NCI-H1930 (cell line): Measurements from ENCODE around the gene PLEKHO1.
"Not testable (repeated sequence)": the region's sequence is repeated elsewhere in the genome, so short reads cannot be mapped to it uniquely, and the experiment has no call there.

Experiments used
- DNase-seq, 2 experiments: peaks; one replicate each; lab custom pipeline; 2025; lab: John Stamatoyannopoulos, UW

Gene PLEKHO1, protein sequence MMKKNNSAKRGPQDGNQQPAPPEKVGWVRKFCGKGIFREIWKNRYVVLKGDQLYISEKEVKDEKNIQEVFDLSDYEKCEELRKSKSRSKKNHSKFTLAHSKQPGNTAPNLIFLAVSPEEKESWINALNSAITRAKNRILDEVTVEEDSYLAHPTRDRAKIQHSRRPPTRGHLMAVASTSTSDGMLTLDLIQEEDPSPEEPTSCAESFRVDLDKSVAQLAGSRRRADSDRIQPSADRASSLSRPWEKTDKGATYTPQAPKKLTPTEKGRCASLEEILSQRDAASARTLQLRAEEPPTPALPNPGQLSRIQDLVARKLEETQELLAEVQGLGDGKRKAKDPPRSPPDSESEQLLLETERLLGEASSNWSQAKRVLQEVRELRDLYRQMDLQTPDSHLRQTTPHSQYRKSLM

DNA sequence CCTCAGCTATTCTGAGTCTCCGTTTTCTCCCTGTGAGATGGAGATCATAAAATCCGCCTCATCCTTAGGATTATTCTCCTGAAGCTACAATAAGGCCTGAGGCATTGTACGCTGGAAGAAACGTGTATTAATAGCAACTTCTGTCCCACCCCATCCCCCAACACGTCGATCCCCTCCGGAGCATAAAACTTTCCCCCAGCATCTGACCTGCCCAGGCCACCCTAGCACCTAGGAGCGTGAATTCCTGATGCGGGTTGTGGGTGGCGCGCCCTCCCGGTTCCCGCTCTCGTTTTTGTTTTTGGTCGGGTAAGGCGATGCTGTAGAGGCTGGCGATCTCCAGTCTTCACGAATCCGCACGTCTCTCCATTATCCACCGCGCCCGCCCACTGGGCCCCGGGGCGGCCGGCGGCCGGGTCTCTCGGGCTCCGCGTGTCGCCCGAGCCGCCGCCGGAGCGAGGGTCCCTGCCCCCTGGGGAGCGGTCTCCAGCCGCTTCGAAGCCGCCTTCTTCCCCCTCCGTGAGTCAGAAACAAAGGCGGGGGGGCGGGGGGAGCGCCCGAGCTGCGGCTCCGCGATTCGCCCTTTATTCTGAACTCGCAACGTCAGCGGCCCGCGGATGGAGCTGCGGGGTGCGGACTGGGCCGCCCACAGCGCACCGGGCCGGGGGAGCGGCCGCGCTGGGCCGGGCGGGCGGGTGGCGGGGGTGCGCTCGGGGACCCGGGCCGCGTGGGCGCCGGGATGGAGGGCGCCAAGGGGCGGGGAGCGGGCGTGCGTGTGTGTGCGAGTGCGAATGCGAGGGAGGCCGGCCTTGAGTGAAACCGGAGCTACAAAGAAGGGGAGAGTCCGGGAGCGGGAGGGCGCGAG lies at the start of gene PLEKHO1:
Gene PLEKHO1 (plus strand): TSS at position 646 of the 862 bp plus-strand sequence. CDS start 342 bp downstream, outside the sequence.
- DNase-seq = peak; percentile 31 to 69

GRCh38 chr1:150102986-150103385 lies 46.7 kb upstream of the PLEKHO1 start:
- DNase-seq = no peak

- no peak for DNase-seq
Observed at GRCh38 chr1:150106341-150106740, 43.4 kb upstream of the PLEKHO1 start.

DNA sequence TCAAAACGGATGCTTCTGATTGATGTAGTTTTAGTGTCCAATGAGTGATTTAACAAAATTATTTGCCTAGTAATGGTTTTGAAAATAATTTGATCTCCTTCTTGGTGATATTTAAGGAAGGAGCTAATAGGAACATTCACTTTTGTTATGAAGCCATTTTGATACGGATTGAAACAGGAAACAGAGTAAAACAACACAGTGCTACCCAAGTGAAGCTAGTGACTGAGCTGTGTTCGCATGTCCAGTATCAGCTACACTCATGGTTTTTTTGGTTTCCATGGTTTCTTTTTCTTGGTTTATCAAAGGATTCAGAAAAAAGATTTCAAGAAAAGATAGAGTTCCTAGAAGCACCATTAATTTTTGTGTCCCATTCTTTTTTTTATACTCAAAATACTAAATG lies 40.1 kb upstream of the PLEKHO1 start:
- no peak for DNase-seq

GRCh38 chr1:150110116-150110515 lies 39.6 kb upstream of the PLEKHO1 start:
- no peak for DNase-seq

DNA sequence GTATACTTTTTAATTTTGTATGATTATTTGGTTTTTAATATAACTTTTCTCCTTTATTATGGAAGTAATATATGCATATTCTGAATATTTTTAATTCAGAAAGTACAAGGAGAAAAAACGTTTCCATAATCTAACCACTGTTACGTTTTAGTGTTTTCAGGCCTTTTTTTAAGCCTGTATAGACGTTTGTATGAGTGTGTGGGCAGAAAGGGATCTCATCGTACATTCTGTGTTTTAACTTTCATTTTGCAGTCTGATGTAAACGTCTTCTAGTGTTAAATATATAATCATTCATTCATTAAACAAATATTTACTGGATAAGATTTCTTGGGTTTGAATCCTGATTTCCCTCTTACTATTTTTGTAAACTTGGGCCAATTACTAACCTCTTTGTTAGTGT lies 38.0 kb upstream of the PLEKHO1 start:
- DNase-seq = no peak

- DNase-seq = no peak
Observed at GRCh38 chr1:150115121-150115520, 34.6 kb upstream of the PLEKHO1 start.

GRCh38 chr1:150118716-150119115 lies 31.0 kb upstream of the PLEKHO1 start:
- DNase-seq = no peak

DNA sequence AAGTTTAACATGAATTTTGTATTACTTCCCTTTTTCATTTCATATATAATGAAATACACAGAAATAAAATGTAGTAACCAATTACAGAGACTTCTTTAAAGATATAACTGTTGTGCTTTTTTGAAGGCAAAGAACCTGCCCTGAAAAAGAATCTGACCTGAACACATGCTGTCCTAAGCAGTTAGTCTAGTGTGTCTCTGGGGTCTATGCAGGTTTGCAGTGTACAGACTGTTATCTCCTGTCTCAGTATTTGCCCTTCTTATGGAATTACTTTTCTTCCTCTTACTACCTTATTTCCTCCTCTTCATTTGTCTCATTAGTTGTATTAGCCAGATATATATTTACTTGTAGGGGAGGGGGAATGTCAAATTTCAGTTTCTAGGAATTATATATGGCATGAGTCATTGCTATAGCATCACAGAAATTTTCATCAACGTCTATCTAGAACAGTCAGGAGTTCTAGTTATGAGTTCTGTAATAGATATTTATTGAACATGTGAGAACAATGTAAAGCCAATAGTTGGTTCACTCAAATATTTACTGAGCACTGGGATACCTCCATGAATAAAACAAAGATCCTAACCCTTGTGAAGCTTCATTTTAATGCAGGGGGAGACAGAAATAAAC lies 28.4 kb upstream of the PLEKHO1 start:
- DNase-seq = no peak

GRCh38 chr1:150126811-150127210 lies 22.9 kb upstream of the PLEKHO1 start:
- DNase-seq = no peak

GRCh38 chr1:150127464-150127863 lies 22.3 kb upstream of the PLEKHO1 start:
- no peak for DNase-seq

DNA sequence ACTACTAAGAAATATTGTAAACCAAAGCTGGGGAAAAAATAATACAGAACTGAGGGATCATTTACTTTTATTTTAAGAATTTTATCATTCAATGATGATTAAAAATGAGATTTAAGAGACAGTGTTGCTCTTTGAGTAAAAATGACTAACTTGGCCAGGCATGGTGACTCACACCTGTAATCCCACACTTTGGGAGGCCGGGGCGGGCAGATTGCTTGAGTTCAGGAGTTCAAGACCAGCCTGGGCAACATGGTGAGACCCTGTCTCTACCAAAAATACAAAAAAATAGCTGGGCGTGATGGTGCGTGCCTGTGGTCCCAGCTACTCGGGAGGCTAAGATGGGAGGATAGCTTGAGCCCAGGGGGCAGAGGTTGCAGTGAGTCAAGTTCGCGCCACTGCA lies 21.8 kb upstream of the PLEKHO1 start:
- no peak for DNase-seq

GRCh38 chr1:150132372-150132771 lies 17.3 kb upstream of the PLEKHO1 start:
- DNase-seq = no peak

- DNase-seq = no peak
Observed at GRCh38 chr1:150134537-150134936, 15.2 kb upstream of the PLEKHO1 start.

- DNase-seq = not testable (repeated sequence)
Observed at GRCh38 chr1:150135400-150135799, 14.3 kb upstream of the PLEKHO1 start.

DNA sequence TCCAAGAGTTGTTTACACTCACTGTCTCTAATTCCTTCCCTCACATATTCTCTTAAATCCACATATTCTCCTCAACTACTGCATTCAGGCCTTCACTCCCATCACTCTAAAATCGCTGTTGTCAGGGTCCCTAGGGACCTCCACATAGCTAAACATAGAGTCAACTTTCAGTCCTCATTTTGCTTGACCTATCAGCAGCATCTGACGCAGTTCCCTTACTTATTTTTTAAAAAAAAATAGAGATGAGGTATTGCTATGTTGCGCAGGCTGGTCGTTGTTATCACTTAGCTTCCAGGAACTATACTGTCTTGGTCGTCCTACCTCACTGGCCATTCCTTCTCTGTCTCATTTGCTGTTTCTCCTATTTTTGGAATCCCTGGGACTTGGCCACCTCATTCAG lies 11.7 kb upstream of the PLEKHO1 start:
- DNase-seq = no peak

GRCh38 chr1:150141452-150141851 lies 8.3 kb upstream of the PLEKHO1 start:
- no peak for DNase-seq

DNA sequence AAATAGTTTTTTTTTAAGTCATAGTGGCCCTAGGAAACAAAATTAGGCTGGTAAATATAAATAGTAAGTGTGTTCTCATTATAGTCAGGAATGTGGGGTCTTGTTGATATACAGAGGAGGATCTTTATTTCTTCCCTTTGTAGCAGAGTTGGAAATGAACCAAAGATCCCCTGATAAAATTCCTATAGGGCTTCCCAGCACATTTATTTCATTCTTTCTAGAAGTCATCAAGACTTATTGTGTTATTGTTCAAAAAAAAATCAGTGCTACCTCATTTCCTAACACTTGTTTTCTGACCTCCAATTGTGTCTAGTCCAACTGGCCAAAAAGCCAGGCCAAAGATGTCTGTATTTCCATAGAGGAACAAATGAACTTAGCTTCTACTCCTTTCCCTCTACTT lies 7.6 kb upstream of the PLEKHO1 start:
- DNase-seq = no peak

- DNase-seq = no peak
Observed at GRCh38 chr1:150144606-150145005, 5.1 kb upstream of the PLEKHO1 start.

DNA sequence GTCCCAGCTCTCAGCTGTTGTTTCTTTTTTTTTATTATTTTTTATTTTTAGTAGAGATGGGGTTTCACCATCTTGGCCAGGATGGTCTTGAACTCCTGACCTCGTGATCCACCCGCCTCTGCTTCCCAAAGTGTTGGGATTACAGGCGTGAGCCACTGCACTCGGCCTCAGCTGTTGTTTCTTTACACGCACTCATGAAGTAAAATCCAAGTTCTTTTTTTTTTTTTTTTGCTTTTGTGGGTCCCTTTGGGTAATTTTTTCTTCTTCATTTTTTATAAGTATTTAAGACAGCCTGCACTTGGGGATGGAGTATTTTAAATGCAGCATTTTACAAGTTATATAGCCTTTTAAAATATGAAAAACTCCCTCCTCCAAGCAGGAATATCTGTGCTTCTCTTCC lies 3.7 kb upstream of the PLEKHO1 start:
- DNase-seq = not testable (repeated sequence)

GRCh38 chr1:150146849-150147542 lies 2.7 kb upstream of the PLEKHO1 start:
- DNase-seq = no peak

DNA sequence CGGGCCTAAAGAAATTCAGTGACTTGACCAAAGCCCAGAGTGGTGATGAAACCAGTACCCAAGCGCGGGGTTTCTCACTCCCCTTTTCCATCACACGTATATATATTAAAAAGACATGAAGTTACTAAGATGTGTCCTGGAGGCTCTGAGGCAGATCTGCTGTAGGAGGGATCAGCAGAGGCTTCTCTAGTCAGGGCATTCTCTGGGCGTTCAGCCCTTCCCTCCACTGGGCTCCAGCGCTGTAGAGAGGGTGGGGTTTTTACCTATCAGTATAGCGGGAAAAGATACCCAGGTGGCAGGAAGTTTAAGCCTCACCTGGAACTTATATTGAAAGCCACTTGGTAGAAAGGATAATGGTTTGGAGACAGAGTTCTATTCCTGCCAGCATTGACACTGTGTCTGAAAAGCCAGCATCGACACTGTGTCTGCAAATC lies 862 bp upstream of the PLEKHO1 start:
- no peak for DNase-seq
